Neural progenitor cell (in vitro differentiated cells): ENCODE data around the gene PAPSS2. TPM values are rescaled to one million over a fixed set of nuclear protein-coding genes. Genes with fewer than 3 reads are reported as not detected.

ENCODE experiments used
- DNase-seq: peaks from one replicate; pipeline ENCODE4 v3.0.0-alpha.2; 2016; ENCODE audit warnings: low spot score
- H2AFZ ChIP-seq: fragments of 200-600 bp; sonication (generic); replicated peaks from 2 replicates; pipeline ENCODE4 v1.6.1; 2016; ENCODE audit warnings: antibody characterized with exemption
- H3F3A ChIP-seq: fragments of 200-600 bp; sonication (generic); 2 replicates; pipeline ENCODE4 v1.6.1; 2016; ENCODE audit warnings: antibody characterized with exemption, low read depth
- H3K27ac ChIP-seq: fragments of 200-600 bp; sonication (generic); 2 replicates; pipeline ENCODE4 v1.5.1; 2016; ENCODE audit warnings: mild to moderate bottlenecking
- H3K27me3 ChIP-seq: fragments of 200-600 bp; sonication (generic); 2 replicates; pipeline ENCODE4 v1.6.1; 2016; ENCODE audit warnings: mild to moderate bottlenecking, moderate library complexity
- H3K36me3 ChIP-seq: fragments of 200-600 bp; sonication (generic); 2 replicates; pipeline ENCODE4 v1.5.1; 2016
- H3K4me1 ChIP-seq: fragments of 200-600 bp; sonication (generic); 2 replicates; pipeline ENCODE4 v1.6.1; 2016; ENCODE audit warnings: mixed run types
- H3K4me2 ChIP-seq: fragments of 200-600 bp; sonication (generic); 2 replicates; pipeline ENCODE4 v1.6.1; 2016
- H3K4me3 ChIP-seq: fragments of 200-600 bp; sonication (generic); 2 replicates; pipeline ENCODE4 v1.5.1; 2016
- H3K79me2 ChIP-seq: fragments of 200-600 bp; sonication (generic); 2 replicates; pipeline ENCODE4 v1.6.1; 2016; ENCODE audit warnings: low read depth
- H3K9ac ChIP-seq: fragments of 200-600 bp; sonication (generic); 2 replicates; pipeline ENCODE4 v1.6.1; 2016
- H3K9me3 ChIP-seq: fragments of 200-600 bp; sonication (generic); 2 replicates; pipeline ENCODE4 v1.5.1; 2016; ENCODE audit warnings: low read depth
- H4K20me1 ChIP-seq: fragments of 200-600 bp; sonication (generic); 2 replicates; pipeline ENCODE4 v1.6.1; 2016; ENCODE audit warnings: low read depth
- H3K27ac Mint-ChIP-seq: 3 replicates; pipeline ENCODE4 v1.8.0; 2021; ENCODE audit warnings: mixed read lengths
- H3K27me3 Mint-ChIP-seq: 2 replicates; pipeline ENCODE4 v1.8.0; 2022; ENCODE audit warnings: low read depth, mild to moderate bottlenecking, inconsistent platforms, moderate library complexity, mixed read lengths; ENCODE audit not compliant: insufficient read depth
- H3K36me3 Mint-ChIP-seq: 3 replicates; pipeline ENCODE4 v1.8.0; 2021; ENCODE audit warnings: mixed read lengths
- H3K4me1 Mint-ChIP-seq: 3 replicates; pipeline ENCODE4 v1.8.0; 2021; ENCODE audit warnings: mixed read lengths
- H3K4me3 Mint-ChIP-seq: 3 replicates; pipeline ENCODE4 v1.8.0; 2021; ENCODE audit warnings: mild to moderate bottlenecking, moderate library complexity, mixed read lengths
- H3K9me3 Mint-ChIP-seq: 3 replicates; pipeline ENCODE4 v1.8.0; 2020; ENCODE audit warnings: mixed read lengths
- EZH2 ChIP-seq: fragments of 200-600 bp; sonication (generic); IDR thresholded peaks from 2 replicates; pipeline ENCODE4 v1.6.1; 2017; ENCODE audit warnings: antibody characterized with exemption, mild to moderate bottlenecking, moderate library complexity
- EZH2phosphoT487 ChIP-seq: fragments of 200-600 bp; sonication (generic); IDR thresholded peaks from 2 replicates; pipeline ENCODE4 v1.6.1; 2017; ENCODE audit warnings: antibody characterized with exemption
- total RNA-seq: library from RNA; depleted of rRNA; stranded (reverse); fragments of >200 nt; gene quantifications from 2 replicates; pipeline ENCODE4 v1.2.3, GENCODE V29; 2015; ENCODE audit warnings: low replicate concordance
- TF ChIP-seq, protein P1 (sequence below): fragments of 200-600 bp; sonication (generic); IDR thresholded peaks from 2 replicates; pipeline ENCODE4 v1.5.1; 2017; ENCODE audit warnings: antibody characterized with exemption, mild to moderate bottlenecking

PAPSS2 gene
- total RNA-seq, 1 donor from 2014 or later: 6.0 TPM

GRCh38 chr10:87615856-87616255 lies 43.8 kb upstream of the PAPSS2 start:
- Histone ChIP-seq H3K4me3 (no peak overlapping the region), H4K20me1 (no peaks in the 10 kb centered on the region), H3K79me2 (no peaks in the 10 kb centered on the region), H3K9me3 (no peaks in the 10 kb centered on the region), H3K4me2 (no peak overlapping the region), H3K27ac (no peak overlapping the region), H3K4me1 (no peaks in the 10 kb centered on the region), H3K36me3 (no peaks in the 10 kb centered on the region), H3K9ac (no peak overlapping the region), H2AFZ (no peak overlapping the region), H3F3A (no peaks in the 10 kb centered on the region), H3K27me3 (no peaks in the 10 kb centered on the region)
- no peak overlapping the region for H3K27ac Mint-ChIP-seq
- peaks cover 8% of the 10 kb centered on the region for H3K9me3 Mint-ChIP-seq
- TF ChIP-seq EZH2phosphoT487: no peak
- TF ChIP-seq EZH2: no peak
- TF ChIP-seq, protein P1, sequence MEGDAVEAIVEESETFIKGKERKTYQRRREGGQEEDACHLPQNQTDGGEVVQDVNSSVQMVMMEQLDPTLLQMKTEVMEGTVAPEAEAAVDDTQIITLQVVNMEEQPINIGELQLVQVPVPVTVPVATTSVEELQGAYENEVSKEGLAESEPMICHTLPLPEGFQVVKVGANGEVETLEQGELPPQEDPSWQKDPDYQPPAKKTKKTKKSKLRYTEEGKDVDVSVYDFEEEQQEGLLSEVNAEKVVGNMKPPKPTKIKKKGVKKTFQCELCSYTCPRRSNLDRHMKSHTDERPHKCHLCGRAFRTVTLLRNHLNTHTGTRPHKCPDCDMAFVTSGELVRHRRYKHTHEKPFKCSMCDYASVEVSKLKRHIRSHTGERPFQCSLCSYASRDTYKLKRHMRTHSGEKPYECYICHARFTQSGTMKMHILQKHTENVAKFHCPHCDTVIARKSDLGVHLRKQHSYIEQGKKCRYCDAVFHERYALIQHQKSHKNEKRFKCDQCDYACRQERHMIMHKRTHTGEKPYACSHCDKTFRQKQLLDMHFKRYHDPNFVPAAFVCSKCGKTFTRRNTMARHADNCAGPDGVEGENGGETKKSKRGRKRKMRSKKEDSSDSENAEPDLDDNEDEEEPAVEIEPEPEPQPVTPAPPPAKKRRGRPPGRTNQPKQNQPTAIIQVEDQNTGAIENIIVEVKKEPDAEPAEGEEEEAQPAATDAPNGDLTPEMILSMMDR: no peak
- peaks cover 3% of the 10 kb centered on the region for H3K4me1 Mint-ChIP-seq
- H3K4me3 Mint-ChIP-seq: no peak overlapping the region
- no peaks in the 10 kb centered on the region for H3K36me3 Mint-ChIP-seq
- no peak for DNase-seq
- peaks cover 2% of the 10 kb centered on the region for H3K27me3 Mint-ChIP-seq

- Histone ChIP-seq H3K27ac (no peak overlapping the region), H3K79me2 (no peaks in the 10 kb centered on the region), H3K4me3 (no peak overlapping the region), H3K36me3 (no peaks in the 10 kb centered on the region), H3F3A (no peaks in the 10 kb centered on the region), H3K9me3 (no peaks in the 10 kb centered on the region), H3K9ac (no peak overlapping the region), H2AFZ (no peak overlapping the region), H3K27me3 (no peaks in the 10 kb centered on the region), H4K20me1 (no peaks in the 10 kb centered on the region), H3K4me2 (no peak overlapping the region), H3K4me1 (peaks cover 2% of the 10 kb centered on the region)
- TF ChIP-seq, protein P1: no peak
- no peak for TF ChIP-seq EZH2phosphoT487
- TF ChIP-seq EZH2: no peak
- H3K27me3 Mint-ChIP-seq: peaks cover 2% of the 10 kb centered on the region
- DNase-seq: no peak
- no peaks in the 10 kb centered on the region for H3K9me3 Mint-ChIP-seq
- no peaks in the 10 kb centered on the region for H3K36me3 Mint-ChIP-seq
- H3K4me1 Mint-ChIP-seq: peaks cover 3% of the 10 kb centered on the region
- H3K27ac Mint-ChIP-seq: no peak overlapping the region
- H3K4me3 Mint-ChIP-seq: no peak overlapping the region
Observed at GRCh38 chr10:87617503-87617902, 42.2 kb upstream of the PAPSS2 start.

DNA sequence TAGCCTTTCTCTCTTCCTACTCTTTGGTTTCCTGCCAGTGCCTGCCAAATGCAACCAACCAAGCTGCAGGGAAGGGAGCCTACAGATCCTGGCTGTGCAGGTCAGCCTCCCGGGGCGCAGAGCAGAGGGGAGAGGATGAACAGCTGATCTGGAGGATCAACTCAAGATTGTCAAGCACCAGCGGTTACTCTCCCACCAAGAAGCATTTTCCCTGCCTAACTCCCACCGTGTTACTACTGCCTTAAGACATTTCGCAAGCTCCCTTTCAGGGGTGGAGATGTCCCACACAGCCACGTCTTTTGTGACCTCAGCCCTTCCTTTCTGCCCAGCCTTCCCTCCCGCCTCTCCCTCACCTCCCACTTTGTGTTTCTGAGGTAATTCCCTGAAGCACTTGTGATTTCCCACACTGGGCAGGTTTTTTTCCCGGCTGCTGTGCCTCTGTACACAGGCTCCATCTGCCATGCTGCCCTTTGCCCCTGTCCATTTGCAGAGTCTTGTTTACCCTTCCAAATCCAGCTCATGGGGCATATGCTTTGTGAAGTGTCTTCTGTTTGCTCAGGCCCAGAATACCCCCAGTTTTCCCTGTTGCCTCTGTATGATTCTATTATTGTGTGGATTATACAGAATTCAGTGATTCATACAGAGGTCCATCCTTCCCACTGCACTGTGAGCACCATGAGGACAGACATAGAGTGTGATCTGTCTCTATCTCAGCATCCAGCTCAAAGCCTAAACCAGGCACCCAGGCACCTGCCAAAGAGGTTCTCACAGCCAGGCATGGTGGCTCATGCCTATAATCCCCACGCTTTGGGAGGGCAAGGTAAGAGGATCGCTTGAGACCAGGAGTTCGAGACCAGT lies 40.9 kb upstream of the PAPSS2 start:
- H4K20me1 ChIP-seq: no peaks in the 10 kb centered on the region
- no peak overlapping the region for H3K9ac ChIP-seq
- Mint-ChIP-seq H3K4me1 (peaks cover 3% of the 10 kb centered on the region), H3K27ac (no peak overlapping the region), H3K36me3 (no peaks in the 10 kb centered on the region), H3K4me3 (no peak overlapping the region), H3K27me3 (peaks cover 2% of the 10 kb centered on the region), H3K9me3 (no peaks in the 10 kb centered on the region)
- no peak for DNase-seq
- H3K9me3 ChIP-seq: no peaks in the 10 kb centered on the region
- H3K27ac ChIP-seq: no peak overlapping the region
- no peaks in the 10 kb centered on the region for H3F3A ChIP-seq
- no peaks in the 10 kb centered on the region for H3K79me2 ChIP-seq
- peaks cover 3% of the 10 kb centered on the region for H3K4me1 ChIP-seq
- no peak overlapping the region for H3K4me2 ChIP-seq
- H3K27me3 ChIP-seq: no peaks in the 10 kb centered on the region
- H3K4me3 ChIP-seq: no peak overlapping the region
- H2AFZ ChIP-seq: peak overlapping the region; percentile 27
- H3K36me3 ChIP-seq: no peaks in the 10 kb centered on the region
- TF ChIP-seq EZH2phosphoT487 (no peak), EZH2 (no peak)
- TF ChIP-seq, protein P1: no peak
